Measurements from ENCODE around the gene EMILIN2. TPM values are rescaled to one million over a fixed set of nuclear protein-coding genes. Genes with fewer than 3 reads are reported as not detected.

EMILIN2 gene
- total and polyA plus RNA-seq, 4 donors, result 0.58 to 4.6 (median 1.8) TPM

GRCh38 chr18:2939317-2939716 lies 92.5 kb downstream of the EMILIN2 start:
- Histone ChIP-seq H3K4me1 (ENCODE audit: control insufficient read depth in 4 of 4, insufficient read depth in 4 of 4, low read length in 3 of 4) (peaks cover 2 to 31% (median 19%) of the 10 kb centered on the region in 4 donors), H3K4me3 (ENCODE audit: low read depth in 1 of 3, low read length in 3 of 3) (no peak overlapping the region), H3K9ac (ENCODE audit: low read depth in 1 of 2, low read length in 2 of 2) (peak overlapping the region in 1 of 2 donors; percentile 80), H3K27ac (ENCODE audit: low read depth in 1 of 2, low read length in 2 of 2) (peak overlapping the region; percentile 47 to 60), H3K27me3 (ENCODE audit: control insufficient read depth in 4 of 4, insufficient read depth in 4 of 4, low read length in 3 of 4) (no peaks in the 10 kb centered on the region), H3K36me3 (ENCODE audit: control insufficient read depth in 4 of 4, insufficient read depth in 3 of 4, low read depth in 1 of 4, low read length in 3 of 4) (peaks cover 0 to 49% (median 31%) of the 10 kb centered on the region in 4 donors), H3K9me3 (ENCODE audit: control insufficient read depth in 4 of 4, low read length in 3 of 4) (no peaks in the 10 kb centered on the region)
- TF ChIP-seq JUND (IDR thresholded peaks at IDR 0.05), result peak; percentile 44 to 92
- peak; percentile 43 for TF ChIP-seq ATF3 (IDR thresholded peaks at IDR 0.05)
- peak; percentile 54 for TF ChIP-seq FOXA1 (IDR thresholded peaks at IDR 0.05)
- TF ChIP-seq HNF4A (conservative IDR thresholded peaks at IDR 0.05), result peak; percentile 93 to 94
- peak in 1 of 2 donors; percentile 38 for TF ChIP-seq GABPA (IDR thresholded peaks at IDR 0.05 in 1 of 2, conservative IDR thresholded peaks at IDR 0.05 in 1 of 2)
- TF ChIP-seq SP1 (IDR thresholded peaks at IDR 0.05), result peak; percentile 81
- peak; percentile 69 for TF ChIP-seq FOXA2 (IDR thresholded peaks at IDR 0.05)
- TF ChIP-seq MAX (IDR thresholded peaks at IDR 0.05), result peak; percentile 85
- no peak for TF ChIP-seq CTCF (IDR thresholded peaks at IDR 0.05; ENCODE audit: low read depth, low read length, missing input control)
- no peak for TF ChIP-seq NR2F2 (IDR thresholded peaks at IDR 0.05)
- TF ChIP-seq RXRA (IDR thresholded peaks at IDR 0.05), result peak; percentile 87 to 93
- peak; percentile 52 for TF ChIP-seq ZBTB33 (IDR thresholded peaks at IDR 0.05)
- TF ChIP-seq TAF1 (conservative IDR thresholded peaks at IDR 0.05), result peak; percentile 87
- TF ChIP-seq YY1 (IDR thresholded peaks at IDR 0.05), result peak; percentile 69
- peak in 1 of 2 donors; percentile 82 for TF ChIP-seq EGR1 (IDR thresholded peaks at IDR 0.05; ENCODE audit: low read depth in 2 of 2)
- peak; percentile 87 for TF ChIP-seq REST (IDR thresholded peaks at IDR 0.05)
- peak; percentile 54 to 68 for TF ChIP-seq RAD21 (IDR thresholded peaks at IDR 0.05)
- peak; percentile 68 for TF ChIP-seq HNF4G (IDR thresholded peaks at IDR 0.05)
- 34% methylated on average over 7 of the region's 7 CpGs for whole genome bisulfite sequencing
- peak; percentile 57 for DNase-seq (ENCODE audit: low spot score)
